Measurements from ENCODE around the gene KCNQ1OT1.

Gene KCNQ1OT1

DNA sequence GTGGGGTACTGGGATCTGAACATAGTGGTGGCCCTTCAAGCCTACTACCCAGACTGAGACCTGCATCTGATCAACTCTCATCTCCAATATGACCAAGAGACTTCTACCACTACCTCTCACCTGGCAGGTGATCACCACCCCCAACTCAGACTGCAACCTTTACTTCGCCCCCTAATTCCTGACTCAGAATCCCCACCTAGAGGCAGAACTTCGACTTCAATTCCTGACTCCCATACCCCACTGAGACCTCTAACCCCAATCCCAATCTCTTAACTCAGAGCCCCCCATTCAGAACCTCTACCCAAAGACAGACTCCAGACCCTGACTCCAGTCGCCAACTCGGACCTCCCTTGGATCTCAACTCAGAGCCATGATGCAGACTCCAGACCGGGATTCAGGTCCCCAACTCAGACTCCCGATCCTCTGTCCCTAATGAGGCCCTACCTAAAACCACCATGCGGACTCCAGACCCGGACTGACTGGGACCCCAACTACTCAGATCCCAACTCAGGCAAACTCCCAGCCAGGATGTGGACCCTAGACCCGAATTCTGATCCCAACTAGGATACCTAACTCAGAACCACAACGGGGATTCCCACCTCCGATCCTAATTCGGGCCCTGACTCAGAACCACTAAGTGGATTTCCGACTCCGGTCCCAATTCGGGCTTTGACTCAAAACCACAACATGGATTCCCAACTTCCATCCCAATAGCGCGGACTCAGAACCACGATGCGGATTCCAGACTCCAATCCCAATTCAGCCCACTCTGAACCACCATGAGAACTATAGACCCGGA is 1.2 kb downstream of the KCNQ1OT1 start:
- TF ChIP-seq, protein P1, sequence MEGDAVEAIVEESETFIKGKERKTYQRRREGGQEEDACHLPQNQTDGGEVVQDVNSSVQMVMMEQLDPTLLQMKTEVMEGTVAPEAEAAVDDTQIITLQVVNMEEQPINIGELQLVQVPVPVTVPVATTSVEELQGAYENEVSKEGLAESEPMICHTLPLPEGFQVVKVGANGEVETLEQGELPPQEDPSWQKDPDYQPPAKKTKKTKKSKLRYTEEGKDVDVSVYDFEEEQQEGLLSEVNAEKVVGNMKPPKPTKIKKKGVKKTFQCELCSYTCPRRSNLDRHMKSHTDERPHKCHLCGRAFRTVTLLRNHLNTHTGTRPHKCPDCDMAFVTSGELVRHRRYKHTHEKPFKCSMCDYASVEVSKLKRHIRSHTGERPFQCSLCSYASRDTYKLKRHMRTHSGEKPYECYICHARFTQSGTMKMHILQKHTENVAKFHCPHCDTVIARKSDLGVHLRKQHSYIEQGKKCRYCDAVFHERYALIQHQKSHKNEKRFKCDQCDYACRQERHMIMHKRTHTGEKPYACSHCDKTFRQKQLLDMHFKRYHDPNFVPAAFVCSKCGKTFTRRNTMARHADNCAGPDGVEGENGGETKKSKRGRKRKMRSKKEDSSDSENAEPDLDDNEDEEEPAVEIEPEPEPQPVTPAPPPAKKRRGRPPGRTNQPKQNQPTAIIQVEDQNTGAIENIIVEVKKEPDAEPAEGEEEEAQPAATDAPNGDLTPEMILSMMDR (IDR thresholded peaks at IDR 0.05; ENCODE audit: low read depth, low read length) = no peak
- DNase-seq (ENCODE audit: extremely low read depth, low read depth) = no peak

DNA sequence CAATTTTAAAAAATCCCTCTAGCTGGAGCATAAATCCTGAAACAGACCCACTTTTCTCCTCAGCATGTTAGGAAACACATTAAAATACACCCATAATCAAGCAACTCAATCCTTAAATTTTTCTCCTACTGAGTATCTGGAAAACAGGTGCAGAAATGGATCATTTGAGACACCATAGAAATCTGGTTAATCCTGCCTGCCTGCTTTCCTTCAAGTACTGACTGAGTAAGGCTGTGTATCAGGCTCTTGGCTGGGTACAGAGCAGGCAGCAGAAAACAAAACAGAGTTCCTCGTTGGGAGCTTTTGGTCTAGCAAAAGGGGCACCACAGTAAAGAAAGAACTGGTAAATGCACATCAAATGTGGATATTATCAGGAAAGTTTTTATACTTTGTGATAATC is 1.9 kb downstream of the KCNQ1OT1 start:
- no peak for DNase-seq (ENCODE audit: extremely low read depth, low read depth)
- TF ChIP-seq, protein P1 (IDR thresholded peaks at IDR 0.05; ENCODE audit: low read depth, low read length) = no peak

DNA sequence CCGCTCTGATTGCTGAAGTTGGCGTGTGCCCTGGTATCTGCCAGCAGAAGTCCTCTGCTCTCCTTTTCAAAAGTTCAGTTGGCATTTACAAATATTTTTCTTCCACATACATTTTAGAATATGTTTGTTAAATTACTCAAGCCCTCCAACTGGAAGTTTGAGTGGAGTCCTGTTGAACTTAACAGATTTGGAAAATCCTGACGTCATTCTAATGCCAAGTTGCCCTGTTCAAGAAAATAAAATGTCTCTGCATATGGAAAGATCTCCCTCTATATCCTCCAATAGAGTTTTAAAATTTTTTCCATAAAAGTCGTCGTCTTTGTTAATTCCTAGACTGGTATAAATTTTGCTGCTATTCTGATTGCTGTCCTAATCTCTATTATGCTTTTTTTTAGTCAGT is 3.3 kb downstream of the KCNQ1OT1 start:
- no peak for DNase-seq (ENCODE audit: extremely low read depth, low read depth)
- TF ChIP-seq, protein P1 (IDR thresholded peaks at IDR 0.05; ENCODE audit: low read depth, low read length) = no peak

DNA sequence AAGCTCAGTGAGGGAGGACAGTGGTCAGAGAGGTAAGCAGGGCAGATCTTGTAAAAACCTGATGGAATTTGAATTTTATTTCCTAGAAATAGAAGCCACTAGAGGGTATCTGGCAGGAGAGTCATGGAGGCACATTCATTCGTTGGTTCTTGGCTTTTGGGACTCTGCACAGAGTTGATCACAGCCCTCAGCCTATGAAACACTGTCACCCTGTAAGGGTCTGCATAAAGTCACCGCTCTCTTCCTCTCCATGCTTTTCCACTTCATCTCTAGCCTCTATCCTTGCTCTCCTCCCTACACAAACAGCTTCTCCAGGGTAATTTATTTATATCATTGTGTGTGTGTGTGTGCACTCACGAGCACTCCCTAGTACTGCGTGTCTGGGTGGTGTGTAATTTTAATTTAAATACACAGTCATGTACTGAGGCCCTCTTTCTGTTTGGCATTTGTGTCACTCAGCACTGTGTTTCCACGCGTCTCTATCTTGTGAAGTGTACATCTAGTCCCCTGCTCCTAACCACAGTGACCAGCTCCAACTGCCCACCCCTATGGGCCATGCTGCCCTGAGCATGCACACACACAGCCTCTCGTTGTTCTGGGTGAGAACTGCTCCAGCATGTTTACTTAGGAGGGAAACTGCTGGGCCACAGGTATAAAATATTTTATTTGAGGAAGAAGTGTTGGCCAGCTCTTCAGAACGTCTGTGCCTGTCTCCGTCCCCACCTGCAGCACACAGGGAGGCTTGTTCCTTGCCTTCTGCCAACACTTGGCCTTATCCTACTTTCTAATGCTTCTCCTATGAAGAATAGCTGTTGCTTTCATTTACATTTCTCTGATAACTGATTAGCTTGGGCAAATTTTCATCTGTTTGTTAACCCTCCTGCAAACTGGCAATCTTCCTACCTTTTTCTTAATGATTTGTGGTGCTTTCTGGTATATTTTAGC is 4.5 kb downstream of the KCNQ1OT1 start:
- TF ChIP-seq, protein P1 (IDR thresholded peaks at IDR 0.05; ENCODE audit: low read depth, low read length) = no peak

DNA sequence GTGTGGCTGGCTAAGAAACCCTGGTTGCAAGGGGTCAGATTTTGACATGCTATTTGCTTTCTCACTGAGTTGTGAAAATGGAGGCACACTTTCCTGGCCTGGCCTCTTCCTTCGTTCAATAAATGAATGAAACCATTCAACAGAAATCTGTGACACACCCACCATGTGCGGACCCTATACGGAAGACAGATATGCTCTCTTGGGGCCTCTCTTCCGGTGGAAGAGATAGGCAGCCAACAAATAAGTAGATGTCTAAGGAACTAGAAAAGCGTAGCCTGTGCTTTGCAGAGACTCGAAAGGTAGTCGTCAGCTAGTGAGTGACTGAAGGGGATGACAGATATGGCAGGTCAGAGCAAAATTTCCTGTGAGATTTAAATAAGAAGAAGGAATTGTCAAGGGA is 5.3 kb downstream of the KCNQ1OT1 start:
- TF ChIP-seq, protein P1 (IDR thresholded peaks at IDR 0.05; ENCODE audit: low read depth, low read length) = no peak
- DNase-seq (ENCODE audit: extremely low read depth, low read depth) = no peak

More for the DNA sequence above, 4.5 kb downstream of the KCNQ1OT1 start:
- DNase-seq (ENCODE audit: extremely low read depth, low read depth) = no peak

DNA sequence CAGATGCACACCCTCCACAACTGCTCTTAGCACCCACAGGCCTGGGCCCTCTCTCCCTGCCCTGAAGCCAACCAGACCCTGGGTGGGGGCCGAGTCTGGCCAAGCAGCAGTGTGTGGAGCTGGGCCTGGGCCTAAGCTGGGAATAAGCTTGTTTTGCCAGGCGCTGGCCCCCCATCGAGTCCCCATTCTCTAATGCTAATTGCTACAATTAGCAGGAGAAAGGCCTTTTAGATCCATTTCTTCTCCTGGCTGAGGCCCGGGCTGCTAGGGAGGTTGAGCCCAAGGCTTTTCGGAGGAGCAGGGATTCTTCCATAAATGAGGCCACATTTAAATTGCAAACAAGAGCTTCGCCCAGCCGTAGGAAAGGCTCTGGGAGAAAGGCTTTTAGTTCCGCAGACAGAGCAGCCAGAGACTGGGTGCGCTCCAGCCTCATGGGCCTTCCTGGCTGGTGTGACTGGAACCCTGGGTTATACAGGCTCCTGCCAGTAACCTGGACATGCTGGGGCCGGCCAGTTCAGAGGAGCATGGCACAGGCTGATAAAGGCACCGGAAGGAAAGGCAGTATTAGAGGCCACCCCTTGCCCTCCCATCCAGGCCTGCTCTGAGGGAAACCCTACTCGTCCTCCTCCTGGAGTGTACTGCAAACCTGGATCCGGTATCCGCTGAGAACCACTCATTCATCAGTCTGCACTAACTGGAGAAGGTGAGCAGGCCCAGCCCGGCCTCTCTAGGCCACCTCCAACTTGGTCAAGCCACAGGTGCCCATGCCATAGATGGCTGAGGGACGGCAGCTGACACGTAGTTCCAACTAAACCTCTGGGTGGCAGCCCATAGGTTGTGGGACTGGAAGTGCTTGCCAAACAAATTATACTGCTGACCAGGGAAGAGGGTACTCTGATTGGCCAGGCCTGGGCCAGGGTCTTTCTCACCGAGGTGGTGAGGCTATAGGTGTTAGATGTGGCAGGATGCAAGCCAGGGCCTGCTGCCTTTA is 6.2 kb downstream of the KCNQ1OT1 start:
- DNase-seq (ENCODE audit: extremely low read depth, low read depth) = no peak
- TF ChIP-seq, protein P1 (IDR thresholded peaks at IDR 0.05; ENCODE audit: low read depth, low read length) = no peak

Measured in AG09319 (cell line).